GM18873 (cell line): ENCODE measurements around the gene SMYD3.
"Not testable (repeated sequence)": the region's sequence is repeated elsewhere in the genome, so short reads cannot be mapped to it uniquely, and the experiment has no call there.

Source experiments
- ATAC-seq: cut with Tn5 transposase; IDR thresholded peaks from one replicate; pipeline ENCODE4 v1.9.1; 2021; ENCODE audit warnings: mild to moderate bottlenecking, moderate library complexity, moderate number of reproducible peaks; ENCODE audit not compliant: unreplicated experiment, low FRiP score

Gene SMYD3

DNA sequence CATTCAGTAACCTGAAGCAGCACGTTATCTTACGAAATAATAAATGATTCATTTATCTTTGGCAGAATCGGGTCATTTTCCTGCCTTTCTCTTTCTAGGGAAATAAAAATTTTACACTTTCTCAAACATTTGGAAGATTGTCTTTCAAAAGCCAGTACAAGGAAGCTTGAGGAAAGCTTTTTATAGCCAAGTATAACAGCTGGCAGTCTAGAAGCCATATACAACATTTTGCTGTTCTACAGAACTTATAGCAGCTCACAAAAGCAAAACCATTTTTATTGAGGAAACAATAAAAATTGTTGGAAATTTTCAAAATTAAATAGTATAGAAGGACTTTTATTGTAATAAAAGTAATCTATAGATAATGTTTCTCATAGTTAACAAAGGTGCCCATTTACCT lies 448.6 kb downstream of the SMYD3 start:
- no peak for ATAC-seq

GRCh38 chr1:246052603-246053002 lies 454.5 kb downstream of the SMYD3 start:
- no peak for ATAC-seq

DNA sequence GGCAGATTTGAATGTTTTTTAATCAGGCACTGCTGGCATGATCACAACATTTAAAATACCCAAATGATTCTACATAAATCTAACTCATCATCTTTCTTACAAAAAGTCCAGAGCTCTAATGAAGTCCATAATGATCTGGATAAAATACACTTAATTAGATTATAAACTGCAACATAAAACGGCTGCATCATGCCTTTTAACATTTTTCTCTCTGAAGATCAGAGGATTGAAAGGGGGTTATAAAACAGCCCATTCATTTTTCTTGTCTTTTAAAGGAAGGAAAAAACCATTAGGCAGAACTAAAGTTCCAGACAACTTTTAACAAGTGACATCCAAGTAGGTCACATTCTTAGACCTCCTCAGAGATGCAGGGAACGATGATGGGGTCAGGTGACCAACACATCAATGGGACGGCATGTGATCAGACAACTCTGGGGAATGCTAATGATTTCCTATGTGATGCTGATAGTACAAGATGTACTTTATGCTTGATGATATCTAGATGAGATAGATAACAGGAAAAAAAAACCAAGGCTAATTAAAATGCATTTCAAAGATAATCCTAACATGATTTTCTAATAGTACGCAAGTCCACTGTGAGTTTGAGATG lies 455.1 kb downstream of the SMYD3 start:
- no peak for ATAC-seq

DNA sequence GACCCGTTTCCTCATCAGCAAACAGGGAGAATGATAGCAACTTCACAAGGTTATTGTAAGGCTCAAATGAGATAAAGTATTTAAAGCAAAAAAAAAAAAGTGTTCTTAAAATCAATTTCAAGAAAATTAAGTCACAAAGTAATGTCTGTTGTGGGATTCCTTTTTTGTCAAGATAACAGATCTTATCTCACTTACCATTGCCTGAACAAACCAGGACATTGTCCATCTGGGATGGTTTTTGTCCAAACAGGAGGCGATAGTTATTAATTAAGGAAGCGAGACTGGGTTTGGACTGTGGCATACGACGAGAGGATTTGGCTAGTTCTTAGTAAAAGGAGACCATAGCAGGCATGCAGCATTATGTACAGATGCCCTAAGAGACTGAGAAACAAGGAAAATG lies 458.4 kb downstream of the SMYD3 start:
- ATAC-seq: no peak

- ATAC-seq: no peak
Measured at GRCh38 chr1:246043556-246043955, 463.5 kb downstream of the SMYD3 start.

GRCh38 chr1:246041360-246041759 lies 465.7 kb downstream of the SMYD3 start:
- no peak for ATAC-seq

DNA sequence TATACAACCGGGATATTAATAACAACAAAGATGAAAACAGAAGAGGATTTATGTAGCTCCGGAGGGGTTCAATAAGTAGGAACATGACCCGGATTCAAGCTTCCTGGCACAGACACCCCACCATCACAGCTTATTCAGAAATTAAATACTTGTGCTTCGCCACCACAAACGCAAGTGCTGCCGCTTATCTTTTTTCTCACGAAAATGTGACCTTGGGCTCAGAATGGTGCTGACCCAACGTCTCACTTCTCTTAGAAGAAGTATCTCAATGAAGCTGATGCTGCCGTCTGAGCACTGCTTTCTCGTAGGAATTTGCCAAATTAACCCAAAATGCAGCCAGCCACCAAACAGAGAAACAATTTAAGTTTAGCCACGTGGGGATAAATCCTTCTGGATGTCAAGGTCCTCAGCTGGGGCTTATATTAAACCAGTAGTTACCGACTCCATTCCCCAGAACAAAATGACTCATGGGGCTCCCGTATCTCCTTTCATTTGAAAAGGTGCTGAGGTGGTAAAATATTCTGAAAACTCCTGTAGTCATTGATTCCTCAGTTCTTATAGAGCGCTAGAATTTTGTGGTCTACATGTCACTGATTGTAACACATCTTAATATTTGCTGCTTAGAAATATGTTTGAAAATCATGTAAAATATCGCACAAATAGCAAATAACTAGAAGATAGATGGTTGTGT lies 466.7 kb downstream of the SMYD3 start:
- no peak for ATAC-seq

GRCh38 chr1:246039584-246039983 lies 467.5 kb downstream of the SMYD3 start:
- ATAC-seq: no peak

GRCh38 chr1:246037832-246038231 lies 469.2 kb downstream of the SMYD3 start:
- ATAC-seq: no peak

GRCh38 chr1:246036175-246036574 lies 470.9 kb downstream of the SMYD3 start:
- no peak for ATAC-seq

DNA sequence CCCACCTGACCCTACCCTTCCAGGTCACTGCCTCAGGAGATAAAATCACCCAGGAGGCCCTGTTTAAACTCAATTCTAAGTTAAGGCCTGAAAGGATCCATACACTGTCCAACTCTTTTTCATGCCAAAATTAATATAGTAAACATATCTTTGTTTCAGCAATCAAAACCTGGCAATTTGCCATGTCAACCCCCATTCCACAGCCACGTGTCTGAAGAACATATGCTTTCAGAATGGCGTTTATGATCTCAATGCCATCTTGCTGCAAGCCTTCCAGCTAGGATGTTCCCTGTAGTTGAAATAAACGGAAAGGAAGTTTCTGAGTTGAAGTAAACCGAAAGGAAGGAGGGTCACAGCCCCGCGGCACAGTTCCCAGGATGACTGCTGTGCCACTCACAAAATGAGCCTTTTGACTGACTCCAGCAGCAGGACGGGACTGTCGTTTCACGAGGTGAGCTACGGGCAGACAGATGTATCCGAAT lies 472.0 kb downstream of the SMYD3 start:
- no peak for ATAC-seq

DNA sequence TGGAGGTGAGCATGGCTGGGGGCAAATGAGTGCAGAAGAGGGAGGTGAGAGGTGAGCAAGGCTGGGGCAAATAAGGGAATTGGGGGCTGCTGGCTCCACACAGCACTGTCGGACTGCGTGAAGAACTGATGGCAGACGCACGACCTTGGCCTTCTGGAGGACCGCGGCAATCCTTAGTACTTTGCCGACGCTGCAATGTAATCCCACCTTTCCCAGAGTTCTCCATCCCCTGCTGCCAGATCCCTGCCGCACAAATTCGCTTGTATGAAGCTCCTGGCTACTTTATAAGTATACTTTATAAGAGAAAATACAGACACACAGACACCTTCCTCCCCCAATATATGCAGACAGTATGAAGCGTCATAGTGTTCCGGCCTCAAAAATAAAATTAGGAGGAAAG lies 472.4 kb downstream of the SMYD3 start:
- no peak for ATAC-seq

DNA sequence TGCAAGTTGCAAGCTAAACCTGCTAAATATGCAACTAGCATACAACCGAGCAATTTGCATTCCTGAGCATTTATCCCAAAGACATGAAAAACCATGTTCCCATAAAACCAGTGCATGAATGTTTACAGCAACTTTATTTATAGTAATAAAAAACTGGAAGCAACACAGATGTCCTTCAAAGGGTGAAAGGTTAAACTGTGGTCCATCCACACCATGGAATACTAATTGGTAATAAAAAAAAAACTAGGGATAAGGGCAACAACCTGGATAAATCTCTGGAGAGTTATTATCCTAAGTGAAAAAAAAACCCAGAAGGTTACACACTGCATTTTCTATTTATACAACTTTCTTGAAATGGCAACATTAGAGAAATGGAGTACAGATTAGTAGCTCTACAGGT lies 474.1 kb downstream of the SMYD3 start:
- no peak for ATAC-seq

GRCh38 chr1:246032031-246032551 lies 475.0 kb downstream of the SMYD3 start:
- no peak for ATAC-seq

DNA sequence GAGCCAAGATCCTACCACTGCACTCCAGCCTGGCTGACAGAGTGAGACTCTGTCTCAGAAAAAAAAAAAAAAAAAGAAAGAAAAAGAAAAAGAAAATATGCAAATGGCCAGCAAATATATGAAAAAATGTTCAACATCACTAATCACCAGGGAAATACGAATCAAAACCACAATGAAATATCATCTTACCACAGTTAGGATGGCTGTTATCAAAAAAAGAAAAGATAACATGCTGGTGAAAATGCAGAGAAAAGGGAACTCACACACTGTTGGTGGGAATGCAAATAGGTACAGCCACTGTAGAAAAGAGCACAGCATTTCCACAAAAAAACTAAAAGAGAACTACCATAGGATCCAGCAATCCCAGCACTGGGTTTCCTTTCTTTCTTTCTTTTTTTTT lies 477.5 kb downstream of the SMYD3 start:
- ATAC-seq: no peak

DNA sequence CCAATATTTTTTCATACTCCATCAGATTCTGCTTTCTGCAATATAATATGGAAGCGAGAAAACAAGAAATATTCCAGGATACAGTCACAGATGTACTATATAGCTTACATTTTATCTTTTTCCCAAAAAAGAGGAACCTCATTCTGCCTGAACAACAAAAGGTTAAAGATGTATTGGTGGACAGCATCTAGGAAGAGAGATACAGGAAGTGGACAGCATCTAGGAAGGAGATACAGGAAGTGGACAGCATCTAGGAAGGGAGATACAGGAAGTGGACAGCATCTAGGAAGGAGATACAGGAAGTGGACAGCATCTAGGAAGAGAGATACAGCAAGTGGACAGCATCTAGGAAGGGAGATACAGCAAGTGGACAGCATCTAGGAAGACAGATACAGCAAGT lies 483.0 kb downstream of the SMYD3 start:
- not testable (repeated sequence) for ATAC-seq

GRCh38 chr1:246020211-246020954 lies 486.7 kb downstream of the SMYD3 start:
- no peak for ATAC-seq

DNA sequence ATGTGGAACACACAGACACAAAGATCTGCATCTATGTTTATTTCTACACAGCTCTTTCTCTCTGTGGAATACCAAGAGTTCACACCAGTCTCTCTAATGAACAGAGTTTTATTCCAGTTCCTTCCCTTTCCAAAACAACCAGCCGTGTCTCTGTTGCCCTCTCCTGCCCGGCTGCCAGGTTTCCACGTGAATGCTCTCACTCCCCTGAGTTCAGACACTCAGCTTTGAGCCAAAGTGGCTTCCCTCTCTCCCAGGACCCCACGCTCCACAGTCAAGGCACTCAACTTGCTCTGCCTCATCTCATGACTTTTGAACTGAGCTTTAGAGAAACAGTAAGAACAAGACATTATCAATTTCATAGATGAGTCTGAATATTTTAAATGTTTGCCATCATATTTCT lies 488.9 kb downstream of the SMYD3 start:
- ATAC-seq: no peak

DNA sequence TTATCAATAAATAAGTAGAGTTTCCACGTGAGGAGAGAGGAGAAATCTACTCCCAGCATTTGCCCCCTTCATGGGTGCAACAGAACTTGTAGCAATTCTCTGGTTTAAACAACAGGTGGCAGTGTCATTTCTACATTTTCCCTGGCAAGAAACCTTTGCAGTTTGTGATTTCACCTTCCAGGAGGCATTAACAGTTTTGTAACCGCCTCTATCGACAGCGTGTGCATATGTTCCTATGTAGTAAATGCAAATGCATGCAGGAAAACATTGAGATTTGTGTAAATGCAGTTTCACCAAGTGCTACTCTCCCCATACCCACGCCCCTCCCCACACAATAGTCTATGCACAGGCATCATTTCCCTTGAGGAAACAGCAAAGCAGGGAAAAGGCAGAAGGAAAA lies 494.7 kb downstream of the SMYD3 start:
- ATAC-seq: no peak

DNA sequence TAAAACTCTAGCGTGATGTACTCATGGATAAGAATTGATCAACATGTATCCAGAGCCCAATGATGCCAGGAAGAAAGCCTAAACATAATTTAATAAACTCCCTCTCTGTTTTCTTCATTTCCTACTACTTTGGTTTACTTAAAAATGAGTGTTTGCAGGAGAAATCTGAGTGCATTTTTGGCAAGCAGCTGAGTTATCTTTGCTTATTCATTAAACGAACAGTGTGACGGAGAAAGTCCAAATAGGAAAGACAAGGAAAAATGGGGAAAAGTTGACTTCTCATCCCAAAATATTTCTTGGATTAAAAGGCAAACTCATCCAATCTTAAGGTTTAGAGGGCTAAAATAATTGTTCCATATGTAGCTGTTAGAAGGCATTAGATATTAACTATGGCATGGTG lies 496.7 kb downstream of the SMYD3 start:
- no peak for ATAC-seq

- no peak for ATAC-seq
Measured at GRCh38 chr1:246008363-246008831, 498.7 kb downstream of the SMYD3 start.
